Esophagus squamous epithelium (tissue), 4 donors: ENCODE data around the gene TTC17.

Source experiments
- POLR2A ChIP-seq, 4 donors: fragments of 450-650 bp; IDR thresholded peaks; one replicate each; pipeline ENCODE4 v1.6.1; 2017; ENCODE audit warnings: antibody characterized with exemption in 4 of 4, mild to moderate bottlenecking in 4 of 4, moderate library complexity in 3 of 4
- TF ChIP-seq, protein P1 (sequence below), 6 experiments: fragments of 450-650 bp in 4 of 6; fragments of 200-600 bp in 2 of 6; sonication (generic) in 2 of 6; IDR thresholded peaks; one replicate each; pipeline ENCODE4 v1.5.1; 2016 to 2019; ENCODE audit warnings: antibody characterized with exemption in 6 of 6, mild to moderate bottlenecking in 4 of 6, moderate library complexity in 4 of 6

DNA sequence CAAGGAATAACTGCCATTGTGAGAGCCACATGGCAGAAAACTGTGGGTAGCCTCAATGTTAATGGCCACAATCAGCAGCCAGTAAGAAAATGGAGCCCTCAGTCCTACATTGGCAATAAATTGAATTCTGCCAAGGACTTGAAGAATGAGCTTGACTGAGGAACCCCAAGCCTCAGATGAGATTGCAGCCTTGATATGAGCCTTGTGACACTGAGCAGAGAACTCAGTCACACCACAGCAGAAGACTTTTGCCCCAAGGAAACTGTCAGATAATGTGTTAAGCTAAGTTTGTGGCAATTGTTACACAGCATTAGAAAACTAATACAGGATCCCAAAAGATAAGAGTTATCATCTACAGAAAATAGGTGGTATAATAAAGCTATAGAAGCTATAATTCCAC, 2.4 kb upstream of the TTC17 start:
- TF ChIP-seq, protein P1, sequence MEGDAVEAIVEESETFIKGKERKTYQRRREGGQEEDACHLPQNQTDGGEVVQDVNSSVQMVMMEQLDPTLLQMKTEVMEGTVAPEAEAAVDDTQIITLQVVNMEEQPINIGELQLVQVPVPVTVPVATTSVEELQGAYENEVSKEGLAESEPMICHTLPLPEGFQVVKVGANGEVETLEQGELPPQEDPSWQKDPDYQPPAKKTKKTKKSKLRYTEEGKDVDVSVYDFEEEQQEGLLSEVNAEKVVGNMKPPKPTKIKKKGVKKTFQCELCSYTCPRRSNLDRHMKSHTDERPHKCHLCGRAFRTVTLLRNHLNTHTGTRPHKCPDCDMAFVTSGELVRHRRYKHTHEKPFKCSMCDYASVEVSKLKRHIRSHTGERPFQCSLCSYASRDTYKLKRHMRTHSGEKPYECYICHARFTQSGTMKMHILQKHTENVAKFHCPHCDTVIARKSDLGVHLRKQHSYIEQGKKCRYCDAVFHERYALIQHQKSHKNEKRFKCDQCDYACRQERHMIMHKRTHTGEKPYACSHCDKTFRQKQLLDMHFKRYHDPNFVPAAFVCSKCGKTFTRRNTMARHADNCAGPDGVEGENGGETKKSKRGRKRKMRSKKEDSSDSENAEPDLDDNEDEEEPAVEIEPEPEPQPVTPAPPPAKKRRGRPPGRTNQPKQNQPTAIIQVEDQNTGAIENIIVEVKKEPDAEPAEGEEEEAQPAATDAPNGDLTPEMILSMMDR (IDR thresholded peaks at IDR 0.05) = no peak
- no peak for TF ChIP-seq POLR2A (IDR thresholded peaks at IDR 0.05)
